NK-92 treated with Interleukin-12 subunit alpha and Interleukin-12 subunit beta, amount 100 ng/mL, for 24 hours (cell line): Measurements from ENCODE around the gene CRY2.
"Not testable (repeated sequence)": the region's sequence is repeated elsewhere in the genome, so short reads cannot be mapped to it uniquely, and the experiment has no call there.

ENCODE experiments used
- DNase-seq: peaks from one replicate; lab custom pipeline; 2025; lab: John Stamatoyannopoulos, UW

The CRY2 gene

DNA sequence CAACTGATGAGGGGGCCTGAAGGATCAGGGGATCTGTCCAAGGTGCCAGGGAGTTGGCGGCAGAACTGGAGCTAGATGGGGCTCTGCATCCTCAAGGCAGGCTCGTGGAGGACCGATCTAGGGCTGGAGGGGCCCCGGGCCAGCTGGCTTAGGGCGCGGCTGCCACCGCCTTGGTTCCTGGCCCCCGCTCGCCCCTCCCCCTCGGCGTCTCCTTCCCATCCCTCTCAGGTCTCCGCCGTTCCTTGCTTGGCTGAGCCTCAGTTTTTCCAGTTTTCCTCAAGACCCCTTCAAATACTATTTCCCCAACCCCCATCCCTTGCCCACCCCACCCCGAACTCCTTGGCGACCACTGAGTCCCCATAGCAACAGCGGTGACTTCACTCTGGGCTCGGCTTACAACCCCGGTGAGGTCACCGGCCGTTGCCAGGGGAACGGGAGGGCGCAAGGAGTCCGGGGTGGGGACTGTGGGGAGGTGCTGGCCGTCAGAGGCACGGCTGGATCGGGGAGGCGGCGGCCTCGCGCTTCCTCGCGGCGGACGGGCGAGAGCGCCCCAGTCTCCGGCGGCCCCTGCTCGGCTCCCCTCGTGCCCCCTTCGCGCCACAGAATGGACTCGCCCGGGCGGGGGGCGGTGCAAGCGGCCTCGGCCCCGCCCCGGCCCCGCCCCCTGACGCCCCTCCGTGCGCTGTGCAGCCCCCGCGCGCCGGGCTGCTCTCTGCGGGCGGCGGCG lies 52.3 kb downstream of the CRY2 start:
- no peak for DNase-seq

DNA sequence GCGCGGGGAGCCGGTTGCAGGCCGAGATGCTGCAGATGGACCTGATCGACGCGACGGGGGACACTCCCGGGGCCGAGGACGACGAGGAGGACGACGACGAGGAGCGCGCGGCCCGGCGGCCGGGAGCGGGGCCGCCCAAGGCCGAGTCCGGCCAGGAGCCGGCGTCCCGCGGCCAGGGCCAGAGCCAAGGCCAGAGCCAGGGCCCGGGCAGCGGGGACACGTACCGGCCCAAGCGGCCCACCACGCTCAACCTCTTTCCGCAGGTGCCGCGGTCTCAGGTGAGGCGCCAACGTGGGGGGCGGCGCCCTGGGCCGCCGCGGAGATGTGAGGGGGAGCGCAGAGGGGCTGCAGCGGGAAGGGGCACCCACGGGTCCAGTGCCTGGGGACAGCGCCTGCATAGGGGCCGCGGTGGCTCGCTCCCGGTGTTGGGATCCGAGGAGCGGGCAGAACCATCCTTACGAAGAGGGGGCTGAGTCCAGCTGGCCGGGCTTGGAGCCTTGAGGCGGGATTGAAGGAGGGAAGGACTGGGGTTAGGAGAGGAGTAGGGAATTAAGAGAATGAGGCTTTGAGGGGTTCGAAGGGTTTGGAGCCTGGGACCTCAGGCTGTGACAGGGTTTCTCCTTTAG lies 53.0 kb downstream of the CRY2 start:
- not testable (repeated sequence) for DNase-seq

DNA sequence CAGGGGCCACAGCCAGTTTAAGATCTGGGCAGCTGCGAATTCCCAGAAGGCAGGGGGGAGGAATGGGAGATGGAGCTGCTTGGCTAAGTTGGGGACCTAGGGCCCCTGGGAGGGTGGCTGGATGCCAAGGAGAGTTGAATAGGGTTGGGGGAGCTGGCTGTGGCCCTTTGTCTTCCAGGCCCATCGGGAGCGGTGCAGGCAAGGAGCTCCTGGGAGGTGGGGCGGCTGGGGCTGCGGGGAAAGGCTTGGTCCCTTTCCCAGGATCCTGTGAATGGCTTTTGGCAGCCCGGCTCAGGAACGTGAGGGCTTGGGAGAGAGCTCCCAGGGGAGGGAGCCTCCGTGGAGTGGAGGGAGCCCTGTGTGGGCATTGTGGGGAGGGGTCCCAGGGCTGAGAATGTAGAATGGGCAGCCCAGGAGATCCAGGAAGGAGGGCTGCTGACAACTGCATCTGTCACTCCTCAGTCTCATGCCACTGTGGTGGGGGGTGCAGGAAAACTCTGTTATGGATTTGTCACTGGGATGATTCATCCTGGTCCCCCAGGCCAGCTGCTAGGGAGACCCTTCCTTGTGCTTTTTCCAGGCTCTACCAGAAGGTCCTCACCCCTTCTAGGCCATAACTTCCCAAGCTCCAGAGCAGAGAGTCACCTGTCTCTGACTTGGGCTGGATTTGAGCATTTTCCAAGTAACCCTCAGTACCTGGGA lies 53.8 kb downstream of the CRY2 start:
- no peak for DNase-seq

DNA sequence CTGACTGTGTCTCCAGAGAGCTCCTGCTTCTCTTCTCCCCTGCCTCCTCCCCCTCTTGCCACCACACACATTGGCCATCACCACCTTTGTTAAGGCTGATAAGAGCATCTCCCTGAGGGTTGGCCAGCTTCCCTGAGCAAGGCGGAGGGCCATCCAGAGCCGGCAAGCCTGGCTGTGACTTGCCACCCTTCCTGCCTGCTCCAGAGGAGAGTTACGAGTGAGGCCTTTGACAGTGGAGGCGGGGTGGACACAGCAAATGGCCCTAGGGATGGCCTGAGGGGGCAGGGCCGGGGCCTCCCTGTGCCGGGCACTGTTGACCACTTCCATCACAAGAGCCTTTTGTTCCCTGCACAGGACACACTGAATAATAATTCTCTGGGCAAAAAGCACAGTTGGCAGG lies 54.4 kb downstream of the CRY2 start:
- no peak for DNase-seq

DNA sequence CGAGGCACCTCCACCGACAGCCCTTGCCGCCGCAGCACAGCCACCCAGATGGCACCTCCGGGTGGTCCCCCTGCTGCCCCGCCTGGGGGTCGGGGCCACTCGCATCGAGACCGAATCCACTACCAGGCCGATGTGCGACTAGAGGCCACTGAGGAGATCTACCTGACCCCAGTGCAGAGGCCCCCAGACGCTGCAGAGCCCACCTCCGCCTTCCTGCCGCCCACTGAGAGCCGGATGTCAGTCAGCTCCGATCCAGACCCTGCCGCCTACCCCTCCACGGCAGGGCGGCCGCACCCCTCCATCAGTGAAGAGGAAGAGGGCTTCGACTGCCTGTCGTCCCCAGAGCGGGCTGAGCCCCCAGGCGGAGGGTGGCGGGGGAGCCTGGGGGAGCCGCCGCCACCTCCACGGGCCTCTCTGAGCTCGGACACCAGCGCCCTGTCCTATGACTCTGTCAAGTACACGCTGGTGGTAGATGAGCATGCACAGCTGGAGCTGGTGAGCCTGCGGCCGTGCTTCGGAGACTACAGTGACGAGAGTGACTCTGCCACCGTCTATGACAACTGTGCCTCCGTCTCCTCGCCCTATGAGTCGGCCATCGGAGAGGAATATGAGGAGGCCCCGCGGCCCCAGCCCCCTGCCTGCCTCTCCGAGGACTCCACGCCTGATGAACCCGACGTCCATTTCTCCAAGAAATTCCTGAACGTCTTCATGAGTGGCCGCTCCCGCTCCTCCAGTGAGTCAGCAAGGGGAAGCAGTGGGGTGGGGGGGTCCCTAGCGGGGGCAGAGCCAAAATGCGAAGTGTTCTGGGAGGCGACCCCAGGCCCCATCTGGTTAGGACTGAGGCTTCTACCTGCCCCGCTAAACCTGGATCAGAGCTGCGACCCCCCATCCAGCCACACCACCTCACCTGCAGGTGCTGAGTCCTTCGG lies 55.4 kb downstream of the CRY2 start:
- DNase-seq = no peak

DNA sequence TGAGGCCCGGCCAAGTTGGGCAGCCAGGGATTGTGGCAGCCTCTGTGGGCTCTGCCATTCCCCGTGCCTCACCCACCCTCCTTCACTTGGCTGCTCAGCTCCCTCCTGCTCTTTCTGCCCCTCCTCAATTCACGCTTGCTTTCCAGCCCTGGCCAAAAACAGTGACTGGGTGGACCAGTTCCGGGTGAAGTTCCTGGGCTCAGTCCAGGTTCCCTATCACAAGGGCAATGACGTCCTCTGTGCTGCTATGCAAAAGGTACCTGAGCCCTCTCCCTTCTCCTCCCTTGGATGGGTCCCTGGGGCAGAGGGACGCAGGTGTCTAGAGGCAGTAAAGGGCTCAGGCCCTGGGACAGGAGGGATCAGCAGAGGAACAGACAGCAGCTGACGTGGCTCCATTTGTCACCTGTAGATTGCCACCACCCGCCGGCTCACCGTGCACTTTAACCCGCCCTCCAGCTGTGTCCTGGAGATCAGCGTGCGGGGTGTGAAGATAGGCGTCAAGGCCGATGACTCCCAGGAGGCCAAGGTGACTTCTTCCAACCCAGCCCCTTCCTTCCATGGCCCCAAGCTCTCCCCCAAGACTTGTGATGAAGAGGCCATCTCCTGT lies 57.1 kb downstream of the CRY2 start:
- DNase-seq = no peak

DNA sequence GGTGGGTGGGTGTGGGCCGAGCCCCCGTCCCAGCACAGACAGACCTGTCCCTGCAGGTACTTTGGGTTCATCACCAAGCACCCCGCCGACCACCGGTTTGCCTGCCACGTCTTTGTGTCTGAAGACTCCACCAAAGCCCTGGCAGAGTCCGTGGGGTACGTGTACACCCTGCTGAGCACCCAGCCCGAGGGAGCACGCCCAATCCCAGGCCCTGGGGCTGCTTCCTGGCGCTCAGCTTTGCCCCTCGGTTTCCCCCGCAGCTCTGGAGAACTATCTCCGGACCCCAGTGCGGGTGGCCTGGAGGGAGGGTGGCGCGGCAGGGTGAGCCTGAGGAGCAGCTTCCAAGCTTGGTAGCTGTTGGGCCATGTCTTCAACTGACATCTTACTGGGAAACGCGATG lies 57.8 kb downstream of the CRY2 start:
- no peak for DNase-seq

DNA sequence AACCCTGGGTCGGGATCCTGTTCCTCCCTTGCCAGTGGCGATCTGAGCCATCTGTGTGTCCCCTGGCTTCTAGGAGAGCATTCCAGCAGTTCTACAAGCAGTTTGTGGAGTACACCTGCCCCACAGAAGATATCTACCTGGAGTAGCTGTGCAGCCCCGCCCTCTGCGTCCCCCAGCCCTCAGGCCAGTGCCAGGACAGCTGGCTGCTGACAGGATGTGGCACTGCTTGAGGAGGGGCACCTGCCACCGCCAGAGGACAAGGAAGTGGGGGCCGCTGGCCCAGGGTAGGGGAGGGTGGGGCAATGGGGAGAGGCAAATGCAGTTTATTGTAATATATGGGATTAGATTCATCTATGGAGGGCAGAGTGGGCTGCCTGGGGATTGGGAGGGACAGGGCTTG lies 58.3 kb downstream of the CRY2 start:
- DNase-seq = not testable (repeated sequence)

DNA sequence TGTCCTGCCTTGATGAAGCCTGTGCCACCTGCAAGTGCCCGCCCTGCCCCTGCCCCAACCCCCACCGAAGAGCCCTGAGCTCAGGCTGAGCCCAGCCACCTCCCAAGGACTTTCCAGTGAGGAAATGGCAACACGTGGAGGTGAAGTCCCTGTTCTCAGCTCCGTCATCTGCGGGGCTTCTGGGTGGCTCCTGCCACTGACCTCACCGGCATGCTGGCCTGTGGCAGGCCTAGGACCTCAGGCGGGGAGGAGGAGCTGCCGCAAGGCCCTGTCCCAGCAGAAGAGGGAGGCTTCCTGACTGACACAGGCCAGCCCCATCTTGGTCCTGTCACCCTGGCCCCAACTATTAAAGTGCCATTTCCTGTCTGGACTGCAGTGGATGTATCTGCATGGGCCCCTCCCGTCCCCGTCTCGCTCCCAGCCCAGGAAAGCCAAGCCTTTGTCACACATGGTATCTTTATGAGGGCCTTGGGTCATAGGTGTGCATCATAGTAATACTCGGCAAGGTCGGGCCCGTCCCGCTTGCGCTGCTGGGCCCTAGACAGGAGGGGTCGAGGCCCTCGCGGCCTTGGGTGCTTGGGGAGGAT lies 58.9 kb downstream of the CRY2 start:
- no peak for DNase-seq

DNA sequence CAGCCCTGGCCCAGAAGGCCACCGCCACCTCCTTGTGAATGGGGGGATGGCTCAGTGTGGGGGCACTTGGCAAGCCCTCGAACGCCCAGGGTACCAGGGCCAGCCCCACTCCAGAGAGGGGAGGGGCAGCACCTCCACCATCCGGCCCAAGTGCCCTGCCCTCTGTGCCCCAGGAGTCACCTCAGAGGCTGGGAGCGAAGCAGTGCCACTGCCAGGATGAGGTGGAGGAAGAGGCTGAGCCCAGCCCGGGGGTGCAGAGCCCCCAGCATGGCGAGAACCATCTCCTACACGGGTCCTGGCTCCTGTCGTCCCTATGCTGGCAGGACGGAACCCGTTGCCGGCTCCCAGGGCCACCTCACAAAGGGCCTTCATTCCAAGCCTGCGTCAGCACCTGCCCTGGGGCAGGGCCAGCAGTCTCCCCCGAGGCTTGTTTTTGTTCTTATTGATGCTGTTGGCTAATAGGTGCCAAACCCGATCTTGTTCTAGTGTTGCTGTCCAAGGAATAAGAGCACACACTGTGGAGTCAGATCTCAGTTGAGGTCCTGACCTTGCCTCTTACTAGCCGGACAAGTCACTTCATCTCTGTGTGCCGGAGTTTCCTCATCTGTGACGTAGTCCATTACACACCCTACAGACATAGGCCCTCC lies 59.8 kb downstream of the CRY2 start, which contains the start of gene FREY1:
TSS of gene FREY1 (minus strand) at position 307 of the 647 bp plus-strand sequence. CDS start at position 281, 26 bp downstream.
- no peak for DNase-seq

DNA sequence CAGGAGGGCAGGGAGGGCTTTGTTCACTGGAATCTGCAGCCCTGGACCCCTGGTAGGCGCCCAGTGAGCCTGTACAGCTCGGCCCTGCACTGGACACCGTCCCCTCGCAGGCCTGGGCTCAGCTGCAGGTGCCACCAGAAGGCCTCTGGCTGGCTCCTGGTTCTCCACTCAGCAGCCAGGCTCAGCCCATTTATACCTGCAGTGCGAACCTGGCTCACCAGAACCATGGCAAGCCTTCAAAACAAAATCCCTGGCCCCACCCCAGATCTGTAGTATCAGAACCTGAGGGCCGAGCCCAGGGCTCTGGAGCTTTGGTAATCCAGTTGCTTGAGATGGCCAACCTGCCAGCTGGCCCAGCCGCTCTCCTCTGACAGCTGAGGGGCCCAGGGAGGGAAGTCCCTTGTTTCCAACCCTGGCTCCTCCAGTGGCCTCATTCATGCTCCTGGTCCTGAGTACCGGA lies 60.7 kb downstream of the CRY2 start:
- DNase-seq = no peak

DNA sequence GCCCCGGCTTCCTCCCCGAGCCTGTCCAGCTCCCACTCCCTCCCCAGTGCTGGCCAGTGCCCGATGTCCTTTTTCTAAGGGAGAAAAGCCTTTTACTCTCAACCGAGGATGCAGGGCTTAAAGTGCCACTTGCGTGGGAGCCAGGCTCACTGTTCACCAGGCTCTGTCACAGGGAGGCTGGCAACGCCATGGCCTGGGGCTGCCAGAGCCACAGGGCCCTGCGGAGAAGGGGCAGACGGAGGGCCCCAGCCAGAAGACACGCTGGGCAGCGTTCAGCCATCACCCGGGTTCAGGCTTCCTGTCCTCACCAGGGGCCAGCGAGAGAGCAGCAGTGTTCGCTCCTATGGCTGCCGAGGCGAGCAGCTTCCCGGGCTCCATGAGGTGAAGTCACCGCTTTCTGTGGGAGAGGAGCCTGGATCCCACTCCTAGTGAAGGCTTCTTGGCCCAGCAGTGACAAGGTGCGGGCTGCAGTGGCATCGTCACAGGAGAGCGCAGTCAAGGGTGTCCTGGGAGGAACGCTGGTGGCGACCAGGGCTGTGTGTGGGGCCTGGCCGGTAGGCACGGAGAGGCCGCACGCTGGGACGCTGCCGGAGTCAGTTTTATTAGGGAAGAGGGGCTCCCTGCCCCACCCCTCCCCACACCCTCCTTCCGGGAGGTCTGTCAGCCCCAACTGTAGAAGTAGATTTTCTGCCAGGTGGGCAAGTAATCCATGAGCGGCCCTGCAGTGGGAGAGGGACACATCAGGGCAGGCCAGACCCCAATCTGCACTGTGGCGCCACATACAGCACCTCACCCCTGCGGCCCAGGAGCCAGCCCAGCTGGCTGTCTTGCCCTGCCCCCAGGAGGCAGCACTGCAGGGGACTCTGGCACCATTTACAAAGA lies 62.6 kb downstream of the CRY2 start:
- DNase-seq = no peak

DNA sequence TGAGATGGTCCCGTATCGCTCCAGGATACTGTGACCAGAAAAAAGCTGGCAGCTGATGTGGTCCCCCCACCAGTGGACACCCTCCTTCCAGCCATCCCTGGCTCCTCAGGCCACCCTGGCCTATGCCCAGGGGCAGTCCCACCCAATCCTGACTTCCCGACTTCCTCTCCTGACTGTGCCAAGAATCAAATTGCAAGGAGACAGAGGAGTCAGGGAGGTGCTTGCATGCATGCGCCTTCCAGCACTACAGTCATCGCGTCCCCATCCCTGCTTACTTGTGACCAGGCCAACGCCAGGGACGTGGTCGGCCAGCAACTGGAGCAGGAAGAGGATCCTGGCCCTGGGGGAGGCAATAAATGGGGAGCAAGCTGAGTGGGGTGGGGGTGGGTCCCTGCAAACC lies 63.3 kb downstream of the CRY2 start:
- no peak for DNase-seq

DNA sequence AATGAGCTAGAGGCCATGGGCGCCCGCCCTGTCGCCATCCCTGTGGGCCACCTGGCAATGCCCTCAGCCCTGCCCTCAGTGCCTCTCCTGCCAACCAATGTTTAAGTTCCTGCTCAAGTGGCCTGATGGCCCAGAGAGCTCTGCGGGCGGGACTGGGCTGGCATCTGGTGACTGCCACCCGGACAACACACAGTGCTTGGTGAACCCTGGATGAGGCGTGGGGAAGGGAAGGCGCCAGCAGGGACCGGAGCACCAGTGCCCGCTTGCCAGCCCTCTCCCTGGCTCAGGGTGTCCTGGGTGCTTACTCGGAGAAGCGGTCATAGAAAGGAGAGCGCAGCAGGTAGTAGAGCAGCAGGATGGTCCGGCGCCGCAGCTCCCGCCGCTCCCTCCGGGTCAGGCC lies 66.2 kb downstream of the CRY2 start:
- no peak for DNase-seq

DNA sequence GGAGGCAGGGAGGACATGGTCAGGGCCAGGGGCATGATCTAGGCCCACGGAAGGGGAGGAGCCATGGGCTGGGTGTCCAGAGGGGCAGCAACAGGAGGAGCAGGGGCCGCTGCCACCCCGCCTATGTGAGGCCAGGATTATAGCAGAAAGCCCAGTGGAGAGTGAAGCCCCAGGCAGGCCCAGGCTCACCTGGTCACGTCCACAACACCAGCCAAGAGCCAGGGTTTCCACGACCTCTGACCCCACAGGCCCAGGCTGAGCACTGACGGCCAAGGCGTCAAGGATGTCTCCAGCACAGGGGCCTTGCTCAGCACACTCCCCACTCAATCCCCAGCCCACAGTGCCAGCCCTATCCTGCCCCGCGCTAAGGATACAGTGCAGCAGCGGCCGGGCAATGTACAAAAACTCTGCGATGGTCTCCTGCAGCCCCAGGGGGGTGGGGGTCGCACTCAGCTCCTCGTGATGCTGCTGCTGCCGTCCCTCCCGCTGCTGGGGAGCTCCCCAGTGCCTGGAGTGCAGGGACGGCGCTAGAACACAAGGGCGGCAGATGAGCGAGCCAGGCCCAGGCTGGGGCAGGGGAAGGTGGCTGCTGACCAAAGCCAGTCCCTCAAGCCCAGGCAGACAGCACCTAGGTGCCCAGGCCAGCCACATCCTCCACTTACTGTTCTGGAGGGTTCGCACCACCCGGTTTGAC lies 66.8 kb downstream of the CRY2 start:
- no peak for DNase-seq

DNA sequence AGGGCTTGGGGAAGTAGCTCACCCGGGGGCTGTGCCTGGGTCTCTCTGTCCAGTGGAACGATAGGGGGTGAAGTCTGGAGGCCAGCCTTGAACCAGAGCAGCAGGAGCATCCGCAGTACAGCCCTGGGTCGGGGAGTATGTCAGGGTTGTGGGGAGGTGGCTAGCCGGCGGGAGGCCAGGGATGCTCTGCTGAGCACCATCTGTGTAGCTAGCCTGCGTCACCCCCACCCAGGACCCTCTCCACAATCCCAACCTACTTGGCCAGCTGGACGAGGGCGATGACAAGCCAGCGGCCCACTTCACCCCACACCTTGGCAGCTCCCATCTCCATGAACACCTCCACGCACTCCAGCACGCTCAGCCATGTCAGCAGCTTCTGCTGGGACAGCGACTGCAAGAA lies 68.2 kb downstream of the CRY2 start:
- DNase-seq = no peak

DNA sequence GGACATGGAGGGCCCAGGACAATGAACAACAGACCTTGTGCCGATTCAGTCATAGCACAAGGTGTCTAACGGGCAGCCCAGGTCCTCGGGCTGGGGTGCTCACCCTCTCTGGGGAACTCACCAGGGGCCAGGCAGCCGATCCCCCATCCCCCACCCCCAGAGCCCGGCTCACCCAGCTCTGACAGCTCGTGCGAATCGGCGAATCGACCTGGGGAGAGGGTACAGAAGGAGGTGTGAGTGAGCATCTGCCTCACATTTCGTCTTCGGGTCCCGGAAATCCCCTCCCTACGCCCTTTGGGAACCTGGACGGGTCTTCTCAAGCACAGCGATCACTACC lies 70.0 kb downstream of the CRY2 start:
- DNase-seq = no peak

DNA sequence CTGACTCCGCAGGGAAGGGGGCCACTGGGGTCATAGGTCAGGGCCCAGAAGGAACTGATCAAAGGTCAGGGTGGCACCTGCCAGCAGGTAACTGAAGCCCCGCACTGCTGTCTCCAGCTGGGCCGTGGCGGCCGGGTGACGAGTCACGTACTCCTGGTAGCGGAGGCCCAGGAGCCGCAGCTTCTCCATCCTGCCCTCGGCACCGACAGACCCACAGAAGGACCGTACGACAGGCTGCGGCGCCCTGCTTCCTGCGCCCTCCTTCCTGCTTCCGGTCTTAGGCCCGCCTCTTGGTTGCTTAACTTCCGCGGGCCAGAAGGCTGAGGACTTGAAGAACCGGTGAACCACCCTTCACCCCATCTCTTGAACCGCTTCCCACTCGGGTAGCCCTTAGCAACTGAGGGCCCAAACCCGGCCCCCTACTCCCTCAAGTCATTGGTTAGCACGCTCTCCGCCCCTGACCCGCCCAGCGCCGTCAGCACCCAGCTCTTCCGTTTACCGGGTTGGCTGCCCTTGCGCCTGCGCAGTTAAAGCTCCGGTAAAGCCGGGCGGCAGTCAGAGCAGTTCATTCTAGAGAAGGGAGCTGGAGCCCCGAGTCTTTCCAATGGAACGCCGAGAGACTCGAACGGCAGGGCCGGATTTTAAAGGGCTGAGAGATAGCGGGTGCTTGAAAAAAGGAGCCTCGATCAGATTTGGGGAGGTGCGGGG lies 70.5 kb downstream of the CRY2 start, which contains the start of gene PEX16:
TSS of gene PEX16 (minus strand) at position 255 of the 708 bp plus-strand sequence. CDS start at position 189, 66 bp downstream.
- peak; percentile 96 for DNase-seq
